Prostate gland (tissue), 2 donors: ENCODE results near the gene TMTC1. TPM values are rescaled to one million over a fixed set of nuclear protein-coding genes. Genes with fewer than 3 reads are reported as not detected.

ENCODE experiments used
- DNase-seq: peaks from one replicate; pipeline ENCODE4 v3.0.0-alpha.2; 2019; ENCODE audit warnings: low spot score
- H3K27ac ChIP-seq, 2 donors: fragments of 200-600 bp; sonication (generic); 2 replicates each; pipeline ENCODE4 v1.5.1; 2017 to 2019
- H3K27me3 ChIP-seq: fragments of 200-600 bp; sonication (generic); replicated peaks from 2 replicates; pipeline ENCODE4 v1.5.1; 2019; ENCODE audit not compliant: insufficient read depth
- H3K36me3 ChIP-seq, 2 donors: fragments of 200-600 bp; sonication (generic); 1 replicate in 1 of 2; 2 replicates in 1 of 2; pipeline versions ENCODE4 v1.5.1 to v1.8.1; 2017 to 2019
- H3K4me1 ChIP-seq: fragments of 200-600 bp; sonication (generic); replicated peaks from 2 replicates; pipeline ENCODE4 v1.5.1; 2019
- H3K4me3 ChIP-seq, 2 donors: fragments of 200-600 bp; sonication (generic); 2 replicates each; pipeline ENCODE4 v1.5.1; 2017 to 2019
- H3K9me3 ChIP-seq: fragments of 200-600 bp; sonication (generic); 2 replicates; pipeline ENCODE4 v1.5.1; 2017
- CTCF ChIP-seq, 4 experiments: fragments of 200-600 bp in 2 of 4; fragments of 450-650 bp in 2 of 4; sonication (generic) in 2 of 4; IDR thresholded peaks; 1 replicate in 3 of 4; 2 replicates in 1 of 4; pipeline ENCODE4 v1.5.1; 2016 to 2019; ENCODE audit warnings: antibody characterized with exemption in 4 of 4, mild to moderate bottlenecking in 2 of 4, moderate library complexity in 2 of 4
- POLR2A ChIP-seq: fragments of 450-650 bp; IDR thresholded peaks from one replicate; pipeline ENCODE4 v1.6.1; 2016; ENCODE audit warnings: antibody characterized with exemption, mild to moderate bottlenecking
- POLR2AphosphoS5 ChIP-seq: sonication (generic); formaldehyde crosslinking; IDR thresholded peaks from one replicate; pipeline ENCODE4 v1.6.1; 2017; ENCODE audit warnings: antibody characterized with exemption
- WGBS: methylation state at CpG from one replicate; pipeline ENCODE4 v1.1.5; 2018; 5-methylcytosine and 5-hydroxymethylcytosine counted together
- intact Hi-C: fragments of 100-400 bp; cut with DNase I; formaldehyde crosslinking; loops from one replicate; pipeline ENCODE4 v1.14.2; 2022
- total RNA-seq, 2 donors: library from RNA; depleted of rRNA; stranded (reverse); fragments of >200 nt; gene quantifications; one replicate each; pipeline ENCODE4 v1.1.0, GENCODE V29; 2016

Gene TMTC1
- total RNA-seq, 2 donors from 2014 or later = 12.9 to 25.2 TPM

- Histone ChIP-seq H3K4me3 (no peak overlapping the region), H3K9me3 (no peaks in the 10 kb centered on the region), H3K27me3 (no peaks in the 10 kb centered on the region), H3K36me3 (no peaks in the 10 kb centered on the region), H3K4me1 (no peaks in the 10 kb centered on the region), H3K27ac (no peak overlapping the region)
- no peak for DNase-seq
- intact Hi-C loops = no loop called here
- WGBS = 88% methylated on average over 1 of the region's 1 CpG
- TF ChIP-seq POLR2AphosphoS5 (no peak), CTCF (IDR thresholded peaks at IDR 0.05) (no peak), POLR2A (no peak)
These were observed 94.8 kb downstream of the TMTC1 start for GRCh38 chr12:29688914-29689313.

DNA sequence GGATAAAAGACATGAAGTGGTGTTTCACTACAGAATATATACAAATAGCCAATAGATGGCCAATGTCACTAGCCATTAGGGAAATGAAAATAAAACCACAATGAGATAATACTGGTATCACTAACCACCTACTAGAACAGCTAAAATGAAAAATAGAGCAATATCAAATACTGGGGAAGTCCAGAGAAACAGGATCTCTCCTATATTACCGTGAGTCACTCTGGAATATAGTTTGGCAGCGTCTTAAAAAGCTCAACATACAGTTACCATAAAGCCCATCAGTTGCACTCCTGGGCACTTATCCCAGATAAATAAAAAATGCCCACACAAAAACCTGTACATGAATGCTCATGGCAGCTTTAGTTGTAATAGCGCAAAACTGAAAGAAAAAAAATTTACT, 101.7 kb downstream of the TMTC1 start:
- intact Hi-C loops = no loop called here
- H3K4me3 ChIP-seq = no peak overlapping the region
- H3K27ac ChIP-seq = no peak overlapping the region
- 76% methylated on average over 3 of the region's 3 CpGs for WGBS
- DNase-seq = no peak
- TF ChIP-seq POLR2AphosphoS5 (no peak), CTCF (IDR thresholded peaks at IDR 0.05) (no peak), POLR2A (no peak)
- no peaks in the 10 kb centered on the region for H3K27me3 ChIP-seq
- no peaks in the 10 kb centered on the region for H3K4me1 ChIP-seq
- H3K9me3 ChIP-seq = no peaks in the 10 kb centered on the region
- H3K36me3 ChIP-seq = no peaks in the 10 kb centered on the region

- no peaks in the 10 kb centered on the region for H3K36me3 ChIP-seq
- H3K27me3 ChIP-seq = no peaks in the 10 kb centered on the region
- H3K4me1 ChIP-seq = no peaks in the 10 kb centered on the region
- H3K4me3 ChIP-seq = no peak overlapping the region
- intact Hi-C loops = no loop called here
- no peaks in the 10 kb centered on the region for H3K9me3 ChIP-seq
- H3K27ac ChIP-seq = no peak overlapping the region
- WGBS = 100% methylated on average over 1 of the region's 1 CpG
- TF ChIP-seq CTCF (IDR thresholded peaks at IDR 0.05) = no peak
- TF ChIP-seq POLR2AphosphoS5 = no peak
- TF ChIP-seq POLR2A = no peak
- no peak for DNase-seq
These were observed 102.4 kb downstream of the TMTC1 start for GRCh38 chr12:29681370-29681769.

- no peaks in the 10 kb centered on the region for H3K27me3 ChIP-seq
- no peaks in the 10 kb centered on the region for H3K9me3 ChIP-seq
- H3K36me3 ChIP-seq = no peaks in the 10 kb centered on the region
- H3K4me3 ChIP-seq = no peak overlapping the region
- DNase-seq = no peak
- intact Hi-C loops = no loop called here
- WGBS = 89% methylated on average over 2 of the region's 2 CpGs
- TF ChIP-seq POLR2AphosphoS5 = no peak
- H3K27ac ChIP-seq = no peak overlapping the region
- no peaks in the 10 kb centered on the region for H3K4me1 ChIP-seq
These were observed 107.1 kb downstream of the TMTC1 start for GRCh38 chr12:29676676-29677075.

DNA sequence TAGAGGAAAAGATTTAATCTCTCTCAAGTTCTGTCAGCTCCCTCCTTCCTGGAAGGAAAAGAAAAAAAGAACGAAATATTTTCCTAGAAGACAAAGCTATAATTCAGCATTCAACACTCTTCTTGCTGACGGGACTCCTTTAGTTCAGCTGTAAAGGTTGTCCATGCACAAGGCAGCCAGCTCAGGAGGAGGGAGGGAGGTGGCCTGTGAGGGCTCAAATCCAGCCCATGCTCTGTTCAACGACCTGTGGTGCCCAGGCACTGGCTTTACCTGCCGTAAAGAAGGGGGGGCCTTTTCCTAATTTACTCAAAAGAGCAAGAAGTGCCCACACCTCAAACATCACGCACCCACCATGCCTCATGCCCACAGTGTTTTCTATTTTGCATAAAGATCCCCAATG, 109.3 kb downstream of the TMTC1 start:
- WGBS = 64% methylated on average over 5 of the region's 5 CpGs
- no peak overlapping the region for H3K27ac ChIP-seq
- H3K4me3 ChIP-seq = no peak overlapping the region
- H3K27me3 ChIP-seq = no peaks in the 10 kb centered on the region
- no peak for DNase-seq
- H3K9me3 ChIP-seq = no peaks in the 10 kb centered on the region
- no peaks in the 10 kb centered on the region for H3K36me3 ChIP-seq
- H3K4me1 ChIP-seq = no peaks in the 10 kb centered on the region
- TF ChIP-seq POLR2A (no peak), POLR2AphosphoS5 (no peak), CTCF (IDR thresholded peaks at IDR 0.05) (no peak)
- intact Hi-C loops = no loop called here
